LNCaP clone FGC (cell line): ENCODE data around the gene NDUFV1.

Experiments
- DNase-seq: peaks from one replicate; pipeline ENCODE4 v3.0.0-alpha.2; 2011; ENCODE audit warnings: low read depth
- H3K4me3 ChIP-seq: 2 replicates; pipeline ENCODE4 v1.5.1; 2011; ENCODE audit warnings: mild to moderate bottlenecking, low read depth, low read length, control low read depth
- TF ChIP-seq, protein P1 (sequence below): IDR thresholded peaks from 2 replicates; pipeline ENCODE4 v1.5.1; 2012; ENCODE audit warnings: mild to moderate bottlenecking; ENCODE audit not compliant: control insufficient read depth, insufficient read depth; ENCODE audit errors: extremely low read depth

The NDUFV1 gene

DNA sequence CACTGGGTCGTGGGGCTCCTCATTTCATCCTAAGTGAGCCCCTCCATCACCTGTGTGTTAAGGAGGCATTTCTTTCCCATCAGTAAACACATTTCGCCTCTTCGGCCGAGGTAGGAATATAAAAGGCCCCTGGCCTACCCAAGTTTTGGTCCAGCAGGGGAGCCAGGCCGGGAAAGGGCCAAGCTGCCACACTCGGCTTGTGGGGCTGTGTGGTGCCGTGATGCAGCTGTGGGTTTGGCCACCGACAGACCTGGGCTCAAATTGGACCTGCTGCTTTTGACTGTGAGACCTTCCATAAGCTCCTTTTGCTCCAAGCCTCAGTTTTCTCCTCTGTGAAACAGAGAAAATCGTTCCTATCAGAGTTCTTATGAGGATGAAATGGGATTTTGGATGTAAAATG, 771 bp downstream of the NDUFV1 start:
- TF ChIP-seq, protein P1, sequence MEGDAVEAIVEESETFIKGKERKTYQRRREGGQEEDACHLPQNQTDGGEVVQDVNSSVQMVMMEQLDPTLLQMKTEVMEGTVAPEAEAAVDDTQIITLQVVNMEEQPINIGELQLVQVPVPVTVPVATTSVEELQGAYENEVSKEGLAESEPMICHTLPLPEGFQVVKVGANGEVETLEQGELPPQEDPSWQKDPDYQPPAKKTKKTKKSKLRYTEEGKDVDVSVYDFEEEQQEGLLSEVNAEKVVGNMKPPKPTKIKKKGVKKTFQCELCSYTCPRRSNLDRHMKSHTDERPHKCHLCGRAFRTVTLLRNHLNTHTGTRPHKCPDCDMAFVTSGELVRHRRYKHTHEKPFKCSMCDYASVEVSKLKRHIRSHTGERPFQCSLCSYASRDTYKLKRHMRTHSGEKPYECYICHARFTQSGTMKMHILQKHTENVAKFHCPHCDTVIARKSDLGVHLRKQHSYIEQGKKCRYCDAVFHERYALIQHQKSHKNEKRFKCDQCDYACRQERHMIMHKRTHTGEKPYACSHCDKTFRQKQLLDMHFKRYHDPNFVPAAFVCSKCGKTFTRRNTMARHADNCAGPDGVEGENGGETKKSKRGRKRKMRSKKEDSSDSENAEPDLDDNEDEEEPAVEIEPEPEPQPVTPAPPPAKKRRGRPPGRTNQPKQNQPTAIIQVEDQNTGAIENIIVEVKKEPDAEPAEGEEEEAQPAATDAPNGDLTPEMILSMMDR = no peak
- DNase-seq = no peak
- peak overlapping the region; percentile 100 for H3K4me3 ChIP-seq

DNA sequence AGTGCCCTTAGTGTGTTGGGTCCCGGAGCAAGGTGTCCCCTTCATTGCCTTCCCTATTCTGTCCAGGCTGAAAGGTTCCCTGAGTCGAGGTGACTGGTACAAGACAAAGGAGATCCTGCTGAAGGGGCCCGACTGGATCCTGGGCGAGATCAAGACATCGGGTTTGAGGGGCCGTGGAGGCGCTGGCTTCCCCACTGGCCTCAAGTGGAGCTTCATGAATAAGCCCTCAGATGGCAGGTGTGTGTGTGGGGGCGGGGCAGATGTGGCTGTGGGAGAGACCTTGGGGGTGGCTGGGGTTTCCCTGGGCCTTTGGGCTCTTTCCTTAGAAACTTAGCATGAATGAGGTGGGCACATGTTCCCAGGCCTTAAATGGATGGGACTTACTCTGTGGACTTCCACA, 1.8 kb downstream of the NDUFV1 start:
- no peak overlapping the region for H3K4me3 ChIP-seq
- TF ChIP-seq, protein P1 = no peak
- DNase-seq = no peak

DNA sequence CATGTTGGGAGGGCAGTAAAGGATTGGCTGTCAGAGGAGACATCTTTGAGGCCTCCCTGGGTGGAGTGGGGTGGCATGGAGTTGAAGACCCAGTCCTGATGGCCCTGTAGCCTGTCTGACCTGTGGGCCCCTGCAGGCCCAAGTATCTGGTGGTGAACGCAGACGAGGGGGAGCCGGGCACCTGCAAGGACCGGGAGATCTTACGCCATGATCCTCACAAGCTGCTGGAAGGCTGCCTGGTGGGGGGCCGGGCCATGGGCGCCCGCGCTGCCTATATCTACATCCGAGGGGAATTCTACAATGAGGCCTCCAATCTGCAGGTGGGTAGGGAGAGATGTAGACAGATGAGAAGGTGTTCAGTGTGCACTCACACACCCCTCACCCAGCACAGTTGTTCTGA, 2.6 kb downstream of the NDUFV1 start:
- no peak for DNase-seq
- no peak overlapping the region for H3K4me3 ChIP-seq
- TF ChIP-seq, protein P1 = no peak

DNA sequence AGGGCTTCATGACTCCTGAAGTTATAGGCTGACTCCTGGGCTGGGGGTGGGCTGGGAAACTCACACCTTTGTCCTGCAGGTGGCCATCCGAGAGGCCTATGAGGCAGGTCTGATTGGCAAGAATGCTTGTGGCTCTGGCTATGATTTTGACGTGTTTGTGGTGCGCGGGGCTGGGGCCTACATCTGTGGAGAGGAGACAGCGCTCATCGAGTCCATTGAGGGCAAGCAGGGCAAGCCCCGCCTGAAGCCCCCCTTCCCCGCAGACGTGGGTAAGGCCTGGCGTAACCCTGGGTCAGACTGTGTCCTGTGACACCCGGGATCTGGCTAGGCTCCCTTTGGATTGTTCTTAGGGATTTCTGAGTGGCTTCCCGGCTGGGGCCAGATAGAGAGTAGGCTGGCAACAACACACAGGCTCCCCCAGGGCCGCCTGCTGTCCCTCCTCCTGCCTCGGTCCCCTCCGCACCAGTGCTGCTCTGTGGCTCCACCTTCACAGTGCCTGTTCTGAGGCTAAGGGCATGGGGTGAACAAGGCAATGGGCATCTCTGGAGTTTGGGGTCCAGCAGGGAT, 3.6 kb downstream of the NDUFV1 start:
- TF ChIP-seq, protein P1 = no peak
- no peak for DNase-seq
- no peak overlapping the region for H3K4me3 ChIP-seq

DNA sequence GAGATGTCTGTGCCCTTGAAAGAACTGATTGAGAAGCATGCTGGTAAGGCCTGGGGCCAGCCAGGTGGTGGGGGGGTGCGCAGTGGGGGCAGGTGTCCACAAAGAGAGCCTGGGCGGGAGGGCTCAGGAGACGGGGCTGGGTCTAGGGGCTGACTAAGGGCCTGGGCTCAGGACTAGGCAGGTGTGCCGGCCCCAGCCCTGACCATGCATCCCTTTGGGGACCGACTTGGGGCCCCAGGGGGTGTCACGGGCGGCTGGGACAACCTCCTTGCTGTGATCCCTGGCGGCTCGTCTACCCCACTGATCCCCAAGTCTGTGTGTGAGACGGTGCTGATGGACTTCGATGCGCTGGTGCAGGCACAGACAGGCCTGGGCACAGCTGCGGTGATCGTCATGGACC, 4.4 kb downstream of the NDUFV1 start:
- TF ChIP-seq, protein P1 = no peak
- no peak for DNase-seq
- H3K4me3 ChIP-seq = no peak overlapping the region

DNA sequence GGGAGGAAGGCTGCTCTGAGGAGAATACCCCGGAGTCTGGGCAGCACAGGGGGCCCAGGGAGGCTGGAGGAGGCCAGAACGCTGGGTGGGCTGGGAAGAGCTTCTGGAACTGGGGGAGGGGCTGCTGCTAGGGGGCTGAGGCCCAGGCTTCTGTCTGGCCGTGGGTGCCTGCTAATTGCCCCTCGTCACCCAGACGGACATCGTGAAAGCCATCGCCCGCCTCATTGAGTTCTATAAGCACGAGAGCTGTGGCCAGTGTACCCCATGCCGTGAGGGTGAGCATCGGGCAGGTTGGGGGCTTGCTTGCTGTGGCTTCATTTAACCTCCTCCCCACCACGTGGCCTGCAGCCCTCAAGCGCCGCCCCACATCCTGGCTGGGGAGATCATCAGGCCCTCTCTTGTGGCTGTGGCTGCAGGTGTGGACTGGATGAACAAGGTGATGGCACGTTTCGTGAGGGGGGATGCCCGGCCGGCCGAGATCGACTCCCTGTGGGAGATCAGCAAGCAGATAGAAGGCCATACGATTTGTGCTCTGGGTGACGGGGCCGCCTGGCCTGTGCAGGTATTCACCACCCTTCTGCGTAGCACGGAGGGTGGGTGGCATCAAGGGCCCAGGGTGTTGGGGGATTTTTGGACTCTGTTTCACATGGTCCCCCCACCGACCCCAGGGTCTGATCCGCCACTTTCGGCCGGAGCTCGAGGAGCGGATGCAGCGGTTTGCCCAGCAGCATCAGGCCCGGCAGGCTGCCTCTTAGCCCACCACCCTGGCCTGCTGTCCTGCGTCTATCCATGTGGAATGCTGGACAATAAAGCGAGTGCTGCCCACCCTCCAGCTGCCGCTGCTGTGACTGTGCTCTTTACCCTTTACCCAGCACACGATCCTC, 5.2 kb downstream of the NDUFV1 start:
- TF ChIP-seq, protein P1 = no peak
- DNase-seq = no peak

DNA sequence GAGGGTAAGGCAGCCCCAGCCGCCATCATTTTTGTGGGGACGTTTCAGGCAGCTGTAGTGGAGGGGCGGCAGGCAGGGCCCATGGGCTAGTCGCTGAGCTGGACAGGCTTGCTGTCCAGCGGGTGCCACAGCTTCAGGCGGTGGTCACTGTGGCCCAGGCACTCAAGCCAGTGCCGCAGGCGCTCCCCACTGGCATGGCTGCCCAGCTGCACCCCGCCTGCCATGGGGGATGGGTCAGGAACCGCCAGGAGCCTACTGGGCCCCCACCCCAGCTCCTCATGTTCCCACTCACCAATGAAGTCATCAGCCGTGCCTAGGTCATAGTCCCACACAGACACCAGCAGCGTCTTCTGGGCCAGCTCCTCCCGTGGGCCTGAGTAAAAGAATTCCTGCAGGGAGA, 6.0 kb downstream of the NDUFV1 start:
- H3K4me3 ChIP-seq = no peak overlapping the region
- DNase-seq = no peak
- TF ChIP-seq, protein P1 = no peak

More for the DNA sequence above, 5.2 kb downstream of the NDUFV1 start:
- H3K4me3 ChIP-seq = no peak overlapping the region
